Stimulated activated CD4-positive, alpha-beta T cell treated with anti-CD3 and anti-CD28 coated beads, TNF-alpha, amount 100 ng/mL, for 4 hours (primary cell): ENCODE results near the gene DAAM2.

Experiments used
- DNase-seq, 3 experiments: peaks; one replicate each; pipeline ENCODE4 v3.0.0-alpha.2; 2020; ENCODE audit warnings: low read depth in 3 of 3

The DAAM2 gene

GRCh38 chr6:39791850-39792539 is at the start of gene DAAM2:
Gene DAAM2, plus strand, starts transcription at chr6:39792376. Its CDS starts 63,927 bp downstream, at chr6:39856303.
- DNase-seq: no peak

GRCh38 chr6:39746795-39747194 is 45.4 kb upstream of the DAAM2 start:
- no peak for DNase-seq

GRCh38 chr6:39752835-39753724 is 39.1 kb upstream of the DAAM2 start:
- no peak for DNase-seq

- no peak for DNase-seq
Observed at GRCh38 chr6:39753725-39754045, 38.5 kb upstream of the DAAM2 start.

- no peak for DNase-seq
Observed at GRCh38 chr6:39754514-39755115, 37.6 kb upstream of the DAAM2 start.

- no peak for DNase-seq
Observed at GRCh38 chr6:39755231-39755630, 36.9 kb upstream of the DAAM2 start.

- DNase-seq: no peak
Observed at GRCh38 chr6:39756582-39756981, 35.6 kb upstream of the DAAM2 start.

- no peak for DNase-seq
Observed at GRCh38 chr6:39758905-39759605, 33.1 kb upstream of the DAAM2 start.

- no peak for DNase-seq
Observed at GRCh38 chr6:39760226-39760952, 31.8 kb upstream of the DAAM2 start.

- no peak for DNase-seq
Observed at GRCh38 chr6:39765508-39766065, 26.6 kb upstream of the DAAM2 start.

GRCh38 chr6:39769012-39769411 is 23.2 kb upstream of the DAAM2 start:
- no peak for DNase-seq

GRCh38 chr6:39770446-39770845 is 21.7 kb upstream of the DAAM2 start:
- no peak for DNase-seq

GRCh38 chr6:39772559-39773273 is 19.5 kb upstream of the DAAM2 start:
- no peak for DNase-seq

- DNase-seq: no peak
Observed at GRCh38 chr6:39773782-39774181, 18.4 kb upstream of the DAAM2 start.

- DNase-seq: no peak
Observed at GRCh38 chr6:39776581-39776980, 15.6 kb upstream of the DAAM2 start.

- DNase-seq: no peak
Observed at GRCh38 chr6:39777218-39777617, 15.0 kb upstream of the DAAM2 start.

- no peak for DNase-seq
Observed at GRCh38 chr6:39777661-39778060, 14.5 kb upstream of the DAAM2 start.

- DNase-seq: no peak
Observed at GRCh38 chr6:39778581-39779255, 13.5 kb upstream of the DAAM2 start.

- no peak for DNase-seq
Observed at GRCh38 chr6:39785281-39785680, 6.9 kb upstream of the DAAM2 start.

GRCh38 chr6:39786649-39787048 is 5.5 kb upstream of the DAAM2 start:
- DNase-seq: no peak
